K562 (cell line): Measurements from ENCODE around the gene HUNK. TPM values are rescaled to one million over a fixed set of nuclear protein-coding genes. Genes with fewer than 3 reads are reported as not detected.

Source experiments
- ATAC-seq: fragments of 200-7000 bp; cut with Tn5 transposase; 3 replicates; pipeline ENCODE4 v1.9.1; 2020; ENCODE audit warnings: moderate library complexity
- BruUV-seq: library from RNA; stranded (reverse); fragments of 400-500 nt; replicated peaks from 2 replicates; lab custom pipeline; 2021; lab: Mats Ljungman, UMichigan
- CTCF ChIA-PET: fragments of 300-600 bp; formaldehyde crosslinking; extraction: SDS; loops from one replicate; lab custom pipeline; 2021; ENCODE audit warnings: low intra/inter-chr PET ratio; lab: Yijun Ruan, JAX
- POLR2A ChIA-PET: fragments of 300-600, 350-650 bp; sonication (Branson Sonifier 250); formaldehyde crosslinking; extraction: SDS; loops from one replicate; lab custom pipeline; 2021; ENCODE audit warnings: antibody characterized with exemption, inconsistent platforms; lab: Yijun Ruan, JAX
- DNase-seq, 4 experiments: peaks; one replicate each; pipeline versions ENCODE4 v3.0.0 to v3.0.0-alpha.2; 2011 to 2018; ENCODE audit warnings: low spot score in 3 of 4, mixed read lengths in 3 of 4; ENCODE audit errors: extremely low read depth in 1 of 4
- FAIRE-seq: peaks from 2 replicates; lab custom pipeline; 2011; peaks lifted over from hg19 to GRCh38; lab: Jason Lieb, UNC
- H2AFZ ChIP-seq: 2 replicates; pipeline ENCODE4 v1.6.0; 2011; ENCODE audit warnings: low read depth, low read length, control low read depth, inconsistent platforms
- H3K27ac ChIP-seq: fragments of 200-600 bp; 3 replicates; pipeline ENCODE4 v1.8.0; 2011; ENCODE audit warnings: low read depth, mild to moderate bottlenecking, control low read depth, inconsistent platforms, low read length, moderate library complexity, mixed read lengths; ENCODE audit errors: extremely low read depth
- H3K27me3 ChIP-seq, 2 experiments: fragments of 300-600 bp in 1 of 2; 2 replicates in 1 of 2; 3 replicates in 1 of 2; pipeline versions ENCODE4 v1.6.0 to v1.8.0; 2011; ENCODE audit warnings: inconsistent platforms in 2 of 2, low read length in 2 of 2, mild to moderate bottlenecking in 1 of 2, mixed read lengths in 1 of 2, moderate library complexity in 1 of 2; ENCODE audit not compliant: control insufficient read depth in 2 of 2, insufficient read depth in 2 of 2
- H3K36me3 ChIP-seq: fragments of 300-600 bp; 3 replicates; pipeline ENCODE4 v1.8.0; 2011; ENCODE audit warnings: mild to moderate bottlenecking, low read length, inconsistent platforms; ENCODE audit not compliant: control insufficient read depth, insufficient read depth
- H3K4me1 ChIP-seq, 2 experiments: fragments of 200-600 bp in 1 of 2; replicated peaks in 1 of 2; 2 replicates in 1 of 2; 3 replicates in 1 of 2; pipeline versions ENCODE4 v1.5.1 to v1.8.0; 2011; ENCODE audit warnings: inconsistent platforms in 2 of 2, low read length in 2 of 2, mild to moderate bottlenecking in 1 of 2, mixed read lengths in 1 of 2, moderate library complexity in 1 of 2; ENCODE audit not compliant: control insufficient read depth in 2 of 2, insufficient read depth in 2 of 2
- H3K4me2 ChIP-seq: 2 replicates; pipeline ENCODE4 v1.6.1; 2011; ENCODE audit warnings: low read length, control low read depth, inconsistent platforms, mixed read lengths; ENCODE audit not compliant: insufficient read depth
- H3K4me3 ChIP-seq: fragments of 200-600 bp; sonication (generic), shearing (Covaris generic); 2 replicates; pipeline ENCODE4 v1.5.1; 2016; ENCODE audit warnings: control low read depth, inconsistent platforms
- H3K79me2 ChIP-seq: fragments of 200-600 bp; 3 replicates; pipeline ENCODE4 v1.8.0; 2011; ENCODE audit warnings: low read length, inconsistent platforms; ENCODE audit not compliant: control insufficient read depth, insufficient read depth
- H3K9ac ChIP-seq, 2 experiments: 2 replicates each; pipeline versions ENCODE4 v1.6.0 to v1.6.1; 2011; ENCODE audit warnings: low read depth in 2 of 2, low read length in 2 of 2, control low read depth in 1 of 2, inconsistent platforms in 1 of 2, mild to moderate bottlenecking in 1 of 2, mixed read lengths in 1 of 2; ENCODE audit not compliant: insufficient read depth in 1 of 2
- H3K9me1 ChIP-seq: one replicate; pipeline ENCODE4 v1.6.0; 2011; ENCODE audit warnings: inconsistent platforms, mild to moderate bottlenecking, low read length, moderate library complexity; ENCODE audit not compliant: control insufficient read depth, insufficient read depth
- H3K9me3 ChIP-seq: replicated peaks from 2 replicates; pipeline ENCODE4 v1.5.1; 2011; ENCODE audit warnings: low read depth, low read length, inconsistent platforms; ENCODE audit not compliant: control insufficient read depth, insufficient read depth
- H4K20me1 ChIP-seq: replicated peaks from 2 replicates; pipeline ENCODE4 v1.6.1; 2011; ENCODE audit warnings: low read length, inconsistent platforms, mixed read lengths; ENCODE audit not compliant: control insufficient read depth, insufficient read depth
- CBX5 ChIP-seq: IDR thresholded peaks from 2 replicates; pipeline ENCODE4 v1.6.1; 2014; ENCODE audit warnings: low read depth, borderline replicate concordance
- CHCHD3 ChIP-seq: fragments of 250-450 bp; sonication (Bioruptor Pico); IDR thresholded peaks from 2 replicates; pipeline ENCODE4 v2.1.2; 2022; ENCODE audit warnings: mild to moderate bottlenecking
- E2F8 ChIP-seq: fragments of 450-650 bp; IDR thresholded peaks from 2 replicates; pipeline ENCODE4 v1.7.1; 2018; ENCODE audit warnings: mild to moderate bottlenecking, low read depth; ENCODE audit not compliant: partially characterized antibody
- ESRRB ChIP-seq: fragments of 250-450 bp; sonication (Bioruptor Pico); IDR thresholded peaks from 2 replicates; pipeline ENCODE4 v1.5.0; 2020; ENCODE audit warnings: mild to moderate bottlenecking, moderate library complexity, borderline replicate concordance
- JUND ChIP-seq, 2 experiments: IDR thresholded peaks; 2 replicates in 1 of 2; 3 replicates in 1 of 2; pipeline ENCODE4 v1.6.1; 2011; ENCODE audit warnings: borderline replicate concordance in 2 of 2, low read depth in 2 of 2, low read length in 2 of 2, improper control_type of control experiment in 1 of 2, missing biosample characterization in 1 of 2, missing genetic modification characterization in 1 of 2, missing genetic modification reagents in 1 of 2
- NR2C1 ChIP-seq, 2 experiments: fragments of 450-650 bp; IDR thresholded peaks; 2 replicates each; pipeline ENCODE4 v1.6.1; 2017; ENCODE audit warnings: mild to moderate bottlenecking in 2 of 2, antibody characterized with exemption in 1 of 2, inconsistent platforms in 1 of 2, missing compliant biosample characterization in 1 of 2, missing genetic modification characterization in 1 of 2
- PHTF2 ChIP-seq: fragments of 250-450 bp; sonication (Bioruptor Pico); IDR thresholded peaks from 2 replicates; pipeline ENCODE4 v1.5.0; 2021; ENCODE audit warnings: mild to moderate bottlenecking
- POLR2AphosphoS2 ChIP-seq: IDR thresholded peaks from 2 replicates; pipeline ENCODE4 v1.6.1; 2012; ENCODE audit warnings: low read length, improper control_type of control experiment
- ZNF143 ChIP-seq: sonication (generic); formaldehyde crosslinking; IDR thresholded peaks from 2 replicates; pipeline ENCODE4 v1.9.0; 2022; ENCODE audit warnings: mild to moderate bottlenecking, missing genetic modification reagents
- ZNF77 ChIP-seq: fragments of 250-450 bp; sonication (Bioruptor Pico); IDR thresholded peaks from 2 replicates; pipeline ENCODE4 v1.5.0; 2020
- ZNF830 ChIP-seq: fragments of 250-450 bp; sonication (Bioruptor Pico); IDR thresholded peaks from 2 replicates; pipeline ENCODE4 v1.5.0; 2021; ENCODE audit warnings: mild to moderate bottlenecking
- WGBS: fragments of 100-300 bp; shearing (Covaris generic); methylation state at CpG from one replicate; pipeline ENCODE4 v1.1.6; 2016; ENCODE audit warnings: low coverage, mixed read lengths; ENCODE audit not compliant: insufficient coverage; ENCODE audit errors: missing lambda C conversion rate; 5-methylcytosine and 5-hydroxymethylcytosine counted together
- in situ Hi-C: fragments of 300-500 bp; cut with MboI; formaldehyde crosslinking; loops from 4 replicates; pipeline ENCODE4 v1.15.0; 2018; ENCODE audit warnings: inconsistent platforms, mixed read lengths
- intact Hi-C: fragments of 100-400 bp; cut with micrococcal nuclease; formaldehyde crosslinking; loops from 2 replicates; pipeline ENCODE4 v1.14.2; 2022
- polyA plus RNA-seq, 8 experiments: library from polyadenylated mRNA; depleted of rRNA in 4 of 8; stranded (reverse) in 5 of 8; unstranded in 3 of 8; fragments of >200 nt; fragmentation: Nextera tagmentation in 2 of 8; fragmentation: Illumina TruSeq in 1 of 8; extraction: Ambion mirVana in 2 of 8; extraction: Trizol in 1 of 8; gene quantifications; 2 replicates each; pipeline versions ENCODE4 v1.2.1 to v1.2.3, GENCODE V29; 2011 to 2014; ENCODE audit warnings: inconsistent platforms in 1 of 8, missing spikeins in 1 of 8
- total RNA-seq, 7 experiments: library from RNA; depleted of rRNA in 6 of 7; stranded (reverse); fragments of >200 nt in 6 of 7; fragmentation: Illumina TruSeq in 2 of 7; extraction: Trizol in 2 of 7; gene quantifications; 2 replicates each; pipeline versions ENCODE4 v1.2.1 to v1.2.3, GENCODE V29; 2011 to 2021; ENCODE audit warnings: low replicate concordance in 1 of 7

Gene HUNK
- total and polyA plus RNA-seq, 9 of the 15 experiments (the other 6 are each of a cell fraction or from before 2014, with no cell fraction given) = not detected

- TF ChIP-seq E2F8 = no peak
- TF ChIP-seq NR2C1 (IDR thresholded peaks at IDR 0.05) = no peak
- TF ChIP-seq NR2C1 (tag; IDR thresholded peaks at IDR 0.05) = no peak
- no peak for TF ChIP-seq PHTF2
- TF ChIP-seq POLR2AphosphoS2 = no peak
- no peak for TF ChIP-seq CBX5
- no peak for TF ChIP-seq CHCHD3 (CRISPR knock-in tag)
- no peak for TF ChIP-seq JUND (IDR thresholded peaks at IDR 0.05; ENCODE audit: borderline replicate concordance, low read depth, low read length)
- no peak for TF ChIP-seq JUND (tag; IDR thresholded peaks at IDR 0.05; ENCODE audit: borderline replicate concordance, low read depth, low read length)
- no peak for TF ChIP-seq ZNF143 (CRISPR knock-in tag)
These were observed 94.5 kb downstream of the HUNK start (continued) for GRCh38 chr21:31967334-31967733.

GRCh38 chr21:31972622-31973021, 99.8 kb downstream of the HUNK start:
- no TSS peak for BruUV-seq
- peaks cover 11 to 33% of the 10 kb centered on the region in 2 experiments for H3K27me3 ChIP-seq
- no peaks in the 10 kb centered on the region for H3K9me1 ChIP-seq
- H2AFZ ChIP-seq = no peak overlapping the region
- H3K9ac ChIP-seq = no peak overlapping the region
- no peak for ATAC-seq
- ChIA-PET CTCF (no interaction called here), POLR2A (no interaction called here)
- H4K20me1 ChIP-seq = no peaks in the 10 kb centered on the region; the same call in 1 of the 2 replicates
- intact Hi-C loops (no loop called here), in situ Hi-C loops (no loop called here)
- H3K4me1 ChIP-seq = no peaks in the 10 kb centered on the region
- whole genome bisulfite sequencing = 0% methylated on average over 7 of the region's 7 CpGs
- no peak overlapping the region for H3K4me2 ChIP-seq
- no peak for DNase-seq
- no peak overlapping the region for H3K4me3 ChIP-seq
- FAIRE-seq = no peak
- no peak overlapping the region for H3K27ac ChIP-seq
- no peaks in the 10 kb centered on the region for H3K79me2 ChIP-seq
- no peak for TF ChIP-seq ZNF77 (CRISPR knock-in tag)
- TF ChIP-seq ESRRB (CRISPR knock-in tag) = no peak
- no peak for TF ChIP-seq ZNF830 (CRISPR knock-in tag)
- no peaks in the 10 kb centered on the region for H3K9me3 ChIP-seq
- H3K36me3 ChIP-seq = no peaks in the 10 kb centered on the region
